OCI-M2 (cell line): ENCODE results near the gene ACSM3.
A peak's percentile ranks its signal among the peaks of the same experiment; 100 is the strongest.
"Not testable (repeated sequence)": the region's sequence is repeated elsewhere in the genome, so short reads cannot be mapped to it uniquely, and the experiment has no call there.

Experiments used
- DNase-seq: peaks from one replicate; lab custom pipeline; 2025; ENCODE audit not compliant: unreplicated experiment; lab: John Stamatoyannopoulos, UW

ACSM3 gene, protein sequence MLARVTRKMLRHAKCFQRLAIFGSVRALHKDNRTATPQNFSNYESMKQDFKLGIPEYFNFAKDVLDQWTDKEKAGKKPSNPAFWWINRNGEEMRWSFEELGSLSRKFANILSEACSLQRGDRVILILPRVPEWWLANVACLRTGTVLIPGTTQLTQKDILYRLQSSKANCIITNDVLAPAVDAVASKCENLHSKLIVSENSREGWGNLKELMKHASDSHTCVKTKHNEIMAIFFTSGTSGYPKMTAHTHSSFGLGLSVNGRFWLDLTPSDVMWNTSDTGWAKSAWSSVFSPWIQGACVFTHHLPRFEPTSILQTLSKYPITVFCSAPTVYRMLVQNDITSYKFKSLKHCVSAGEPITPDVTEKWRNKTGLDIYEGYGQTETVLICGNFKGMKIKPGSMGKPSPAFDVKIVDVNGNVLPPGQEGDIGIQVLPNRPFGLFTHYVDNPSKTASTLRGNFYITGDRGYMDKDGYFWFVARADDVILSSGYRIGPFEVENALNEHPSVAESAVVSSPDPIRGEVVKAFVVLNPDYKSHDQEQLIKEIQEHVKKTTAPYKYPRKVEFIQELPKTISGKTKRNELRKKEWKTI

DNA sequence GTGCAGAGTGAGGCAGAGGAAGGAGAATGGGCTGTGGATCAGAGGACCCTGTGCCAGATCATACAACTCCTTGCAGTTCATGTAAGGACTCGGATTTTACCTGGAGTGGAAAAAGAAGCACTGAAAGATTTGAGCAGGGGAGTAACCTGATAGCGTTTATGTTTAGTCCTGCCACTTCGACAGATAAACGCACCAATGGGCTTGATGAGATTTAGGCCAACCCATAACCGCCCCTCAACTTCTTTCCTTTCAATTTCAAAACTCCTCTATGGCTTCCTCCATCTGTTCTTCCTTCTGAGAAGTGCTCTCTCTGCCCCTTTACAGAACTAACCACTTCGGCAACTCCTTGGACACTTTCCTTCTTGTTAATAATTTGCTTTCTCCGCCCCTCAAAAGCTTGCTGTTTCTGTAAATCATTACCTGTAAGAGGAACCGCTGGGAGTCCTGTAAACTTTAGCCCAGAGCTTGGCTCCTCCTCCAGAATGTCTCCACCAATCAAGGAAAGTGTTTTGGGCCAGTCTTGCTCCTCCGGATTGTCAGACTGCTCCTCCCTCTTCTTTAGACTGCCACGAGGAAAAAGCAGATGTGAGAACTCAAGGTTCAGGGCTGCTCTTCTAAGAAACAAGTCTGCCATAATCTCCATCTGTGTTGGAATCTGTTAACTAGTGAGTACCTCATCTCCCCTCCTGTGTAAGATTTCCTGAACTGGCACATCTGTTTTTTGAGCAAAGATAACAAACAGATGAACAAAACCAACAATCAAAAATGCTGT is at the start of gene ACSM3:
ACSM3 (plus strand) TSS at position 554 of the 772 bp plus-strand sequence. CDS start 6,021 bp downstream, outside the sequence.
- DNase-seq: no peak

DNA sequence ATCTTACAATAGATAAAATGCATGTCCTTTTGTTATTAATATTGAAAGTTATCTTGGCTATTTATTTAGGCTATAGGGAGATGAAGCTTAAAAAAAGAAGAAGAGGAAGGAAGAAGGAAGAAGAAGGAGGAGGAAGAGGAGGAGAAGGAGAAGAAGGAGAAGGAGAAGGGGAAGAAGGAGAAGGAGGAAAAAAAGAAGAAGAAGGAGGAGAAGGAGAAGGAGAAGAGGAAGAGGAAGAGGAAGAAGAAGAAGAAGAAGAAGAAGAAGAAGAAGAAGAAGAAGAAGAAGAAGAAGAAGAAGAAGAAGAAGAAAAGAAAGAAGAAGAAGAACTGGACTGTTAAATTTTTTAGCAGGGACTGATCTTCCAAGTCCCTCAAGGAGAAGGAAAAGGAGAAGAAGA is 46.1 kb upstream of the ACSM3 start:
- not testable (repeated sequence) for DNase-seq

DNA sequence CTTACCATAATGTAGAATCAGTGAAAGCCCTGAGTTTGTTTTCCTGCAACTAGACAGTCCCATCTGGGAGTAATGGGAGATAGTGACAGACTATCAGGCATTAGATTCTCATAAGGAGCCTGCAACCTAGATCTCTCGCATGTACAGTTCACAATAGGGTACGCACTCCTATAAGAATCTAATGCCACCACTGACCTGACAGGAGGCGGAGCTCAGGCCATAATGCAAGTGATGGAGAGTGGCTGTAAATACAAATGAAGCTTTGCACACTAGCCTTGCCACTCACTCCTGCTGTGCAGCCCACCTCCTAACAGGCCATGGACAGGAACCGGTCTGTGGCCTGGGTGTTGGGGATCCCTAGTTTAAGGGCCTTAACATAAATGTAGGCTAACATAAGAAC is 43.6 kb upstream of the ACSM3 start:
- DNase-seq: no peak

DNA sequence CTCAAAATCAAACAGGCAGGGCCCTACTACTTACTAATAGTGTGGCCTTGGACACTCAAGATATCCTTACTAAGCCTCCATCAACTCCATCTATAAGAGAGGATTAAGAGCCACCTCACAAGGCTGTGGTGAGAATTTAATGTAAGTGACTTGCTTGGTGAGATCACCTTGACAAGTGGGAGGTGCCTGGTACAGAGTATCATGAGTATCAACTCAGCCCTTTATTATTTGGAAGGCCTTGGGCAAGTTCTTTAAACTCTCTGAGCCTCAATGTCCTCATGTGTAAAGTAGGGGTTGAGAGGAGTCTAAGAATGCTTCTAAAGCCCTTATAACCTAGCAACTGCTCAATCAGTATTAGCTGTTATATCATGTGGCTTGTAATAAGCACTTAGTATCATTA is 37.2 kb upstream of the ACSM3 start:
- DNase-seq: no peak

DNA sequence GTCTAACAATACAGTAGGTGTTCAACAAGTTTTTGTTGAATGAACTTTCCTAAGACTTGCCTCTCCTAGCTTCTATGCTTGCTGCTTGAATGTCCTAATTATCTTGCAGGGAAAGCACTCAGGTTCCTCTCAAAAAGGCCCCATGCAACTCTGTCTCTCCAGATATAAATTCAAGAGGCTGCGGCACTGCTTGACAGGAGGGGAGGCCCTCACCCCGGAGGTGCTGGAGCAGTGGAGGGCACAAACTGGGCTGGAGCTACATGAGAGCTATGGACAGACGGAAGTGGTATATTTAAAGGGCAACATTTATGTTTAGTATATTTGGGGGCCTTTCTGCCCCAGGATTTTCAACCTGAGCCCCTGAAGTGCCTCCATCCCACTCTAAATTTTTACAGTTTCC is 36.6 kb upstream of the ACSM3 start:
- no peak for DNase-seq

DNA sequence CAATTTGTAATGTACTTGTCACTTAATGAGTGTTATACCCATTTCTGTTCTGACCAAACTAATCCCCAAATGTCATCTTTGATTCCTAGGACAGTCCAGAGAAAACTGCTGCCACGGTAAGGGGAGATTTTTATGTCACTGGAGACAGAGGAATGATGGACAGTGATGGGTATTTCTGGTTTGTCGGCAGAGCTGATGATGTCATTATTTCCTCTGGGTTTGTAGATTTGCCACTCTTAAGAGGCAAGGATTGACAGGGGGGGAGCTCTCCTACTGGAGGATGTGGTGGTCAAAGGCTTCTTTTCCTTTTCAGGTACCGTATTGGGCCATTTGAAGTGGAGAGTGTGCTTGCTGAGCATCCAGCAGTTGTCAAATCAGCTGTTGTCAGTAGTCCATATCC is 34.7 kb upstream of the ACSM3 start:
- no peak for DNase-seq

DNA sequence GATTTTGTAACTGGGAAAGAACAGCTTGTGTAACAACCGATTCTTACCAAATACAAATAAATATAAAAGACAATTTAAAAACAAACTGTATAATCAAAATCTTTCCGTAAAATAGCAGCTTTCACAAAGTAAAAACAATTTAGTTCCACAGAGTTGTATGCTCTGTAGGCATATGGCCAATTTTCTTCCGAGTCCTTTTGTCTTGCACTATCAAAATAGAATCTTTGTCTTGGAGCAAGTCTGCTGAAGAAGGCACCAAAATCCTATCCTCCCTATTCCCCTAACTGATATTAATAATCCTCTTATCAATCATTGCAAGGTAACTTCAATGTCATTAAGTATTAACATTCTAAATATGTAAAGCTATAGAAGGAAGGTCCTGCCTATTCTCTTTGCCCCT is 29.8 kb upstream of the ACSM3 start:
- DNase-seq: no peak

DNA sequence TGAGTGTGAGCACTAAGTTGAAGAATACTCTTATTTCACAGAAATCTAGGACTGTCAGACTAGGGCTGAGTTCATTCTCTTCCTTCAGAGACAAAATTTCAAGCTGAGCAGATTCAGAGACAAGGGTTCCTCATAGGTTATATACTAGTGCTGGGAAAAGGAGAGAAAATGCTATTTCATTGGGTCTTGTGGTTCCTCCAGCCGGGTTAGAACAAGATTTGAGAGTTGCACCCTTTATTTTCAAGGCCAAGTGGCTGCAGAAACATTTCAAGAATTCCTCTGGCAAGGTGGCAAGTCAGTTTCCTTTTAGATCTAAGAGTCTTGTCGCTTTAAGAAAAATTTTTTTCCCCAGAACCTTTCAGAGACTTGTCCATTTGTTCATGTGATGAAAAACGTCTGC is 29.0 kb upstream of the ACSM3 start:
- no peak for DNase-seq

DNA sequence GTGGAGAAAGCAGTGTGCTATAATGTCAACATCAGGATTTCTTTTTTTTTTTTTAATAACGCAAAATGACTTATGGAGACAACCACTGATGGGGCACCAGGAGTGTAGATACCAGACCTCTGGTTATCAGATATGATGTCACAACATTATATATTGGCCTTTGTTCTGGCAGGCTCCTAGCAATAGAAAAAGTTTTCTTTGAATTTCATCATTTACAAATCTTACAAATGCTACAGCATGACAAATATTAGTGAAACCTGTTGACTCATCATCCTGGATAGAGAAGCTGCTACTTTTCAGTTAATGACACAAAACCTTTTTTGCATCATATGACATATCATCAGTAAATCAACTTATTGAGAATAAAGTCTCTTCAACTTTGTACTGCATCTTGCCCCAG is 28.3 kb upstream of the ACSM3 start:
- DNase-seq: no peak

DNA sequence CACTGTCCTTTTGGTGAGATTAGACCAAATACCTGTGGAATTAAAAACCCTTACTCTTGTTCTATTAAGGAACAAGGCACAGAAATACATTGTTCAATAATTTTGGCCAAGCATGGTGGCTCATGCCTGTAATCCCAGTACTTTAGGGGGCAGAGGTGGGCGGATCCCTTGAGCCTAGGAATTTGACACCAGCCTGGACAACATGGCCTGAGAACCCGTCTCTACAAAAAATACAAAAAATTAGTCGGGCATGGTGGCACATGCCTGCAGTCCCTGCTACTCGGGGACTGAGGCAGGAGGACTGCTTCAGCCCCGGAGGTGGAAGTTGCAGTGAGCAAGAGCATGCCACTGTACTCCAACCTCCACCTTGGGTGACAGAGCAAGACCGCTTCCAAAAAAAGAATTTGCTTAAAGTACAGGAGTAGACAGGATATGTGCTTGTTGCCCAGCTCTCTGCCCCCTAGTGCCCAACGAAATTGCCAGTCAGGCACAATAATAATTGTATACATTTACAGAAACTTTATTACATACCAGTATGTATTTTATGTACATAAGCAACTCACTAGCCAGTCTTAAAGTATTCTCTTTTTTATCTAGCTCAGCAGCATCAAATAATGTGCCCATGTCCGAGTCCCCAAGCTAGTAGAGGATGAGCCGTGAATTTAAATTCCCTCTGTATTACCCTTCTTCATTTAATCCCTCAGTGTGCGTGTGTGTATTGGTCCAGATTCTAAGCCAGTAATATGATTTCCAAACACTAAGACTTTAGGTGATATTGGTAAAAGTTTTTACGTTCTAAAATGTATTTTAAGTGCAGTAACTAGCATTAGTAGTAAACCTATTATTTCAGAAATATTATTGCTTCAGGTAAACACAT is 23.6 kb upstream of the ACSM3 start:
- no peak for DNase-seq

DNA sequence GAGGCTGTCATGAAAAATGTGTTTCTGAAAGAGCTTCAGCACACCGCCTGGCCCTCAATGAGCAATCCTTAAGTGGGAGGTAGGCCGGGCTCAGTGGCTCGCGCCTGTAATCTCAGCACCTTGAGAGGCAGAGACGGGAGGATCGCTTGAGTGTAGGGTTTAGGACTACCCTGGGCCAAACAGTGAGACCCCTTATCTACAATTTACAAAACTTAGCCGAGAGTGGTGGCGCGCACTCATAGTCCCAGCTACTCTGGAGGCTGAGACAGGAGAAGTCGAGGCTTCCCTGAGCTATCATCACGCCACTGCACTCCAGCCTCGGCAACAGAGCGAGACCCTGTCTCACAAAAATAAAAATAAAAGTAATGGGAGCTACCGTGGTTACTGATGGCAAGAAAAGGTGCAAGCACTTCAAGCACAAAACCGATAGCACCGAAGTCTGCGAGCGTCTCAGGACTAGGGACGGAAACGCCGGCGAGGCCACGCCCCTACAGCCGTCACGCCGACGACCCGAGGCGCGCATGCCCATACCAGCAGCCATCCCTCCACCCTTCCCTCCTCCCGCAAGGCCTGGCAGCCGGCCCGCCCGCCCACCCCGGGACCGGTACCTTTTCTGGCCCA is 22.8 kb upstream of the ACSM3 start:
- DNase-seq: no peak

DNA sequence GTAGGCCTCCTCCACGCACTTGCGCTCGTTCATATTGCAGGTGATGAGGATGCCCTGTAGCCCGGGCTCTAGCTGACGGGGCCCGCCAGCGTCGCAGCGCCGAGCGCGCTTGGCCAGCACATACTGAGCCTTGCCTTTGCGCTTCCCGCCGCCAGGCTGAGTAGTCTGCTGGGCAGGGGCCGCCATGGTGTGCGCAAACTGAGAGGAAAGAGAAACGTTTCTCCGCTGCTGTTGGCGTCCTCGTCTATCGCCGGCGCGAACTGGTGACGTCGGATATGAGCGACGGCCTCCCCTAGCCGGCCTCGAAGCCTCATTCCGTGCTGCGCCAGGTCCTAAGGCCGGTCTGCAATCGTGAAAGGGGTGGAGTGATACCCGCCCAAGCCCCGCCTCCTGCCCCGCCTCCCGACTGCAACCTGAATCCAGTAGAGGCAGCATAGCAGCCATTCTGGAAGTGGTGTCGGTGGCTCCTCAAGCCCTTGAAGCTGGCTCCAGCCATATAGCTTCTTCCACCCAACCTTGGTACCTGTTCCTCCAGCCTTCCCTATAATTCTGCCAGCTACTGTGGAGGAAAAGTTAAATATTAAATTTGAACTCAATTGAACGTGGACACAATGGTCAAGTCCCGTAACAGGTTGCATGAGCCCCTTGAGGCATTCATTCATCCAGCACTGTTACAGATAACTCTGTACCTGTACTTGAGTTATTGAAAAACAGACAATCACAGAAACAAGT is 22.1 kb upstream of the ACSM3 start, which contains the start of gene THUMPD1:
THUMPD1 (minus strand) TSS at position 265 of the 732 bp plus-strand sequence; CDS start at position 186, 79 bp downstream.
- DNase-seq: no peak

DNA sequence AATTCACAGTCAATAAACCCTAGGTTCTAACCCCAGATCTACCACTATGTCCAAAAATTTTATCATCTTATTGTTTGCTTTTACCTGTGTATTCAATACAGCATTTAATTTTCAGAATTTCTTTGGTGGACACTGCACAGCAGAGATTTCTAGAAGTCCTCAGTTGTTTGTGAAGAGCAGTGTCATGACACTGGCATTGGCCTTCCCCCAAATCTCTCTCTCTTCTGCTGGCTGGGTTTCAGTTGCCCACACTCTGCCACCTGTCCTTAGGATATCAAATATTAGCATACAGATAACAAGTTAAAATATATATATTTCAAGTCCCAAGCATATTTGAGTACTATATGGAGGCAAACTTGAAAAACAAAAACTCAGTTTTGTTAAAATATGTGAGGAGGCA is 20.2 kb upstream of the ACSM3 start:
- DNase-seq: no peak

DNA sequence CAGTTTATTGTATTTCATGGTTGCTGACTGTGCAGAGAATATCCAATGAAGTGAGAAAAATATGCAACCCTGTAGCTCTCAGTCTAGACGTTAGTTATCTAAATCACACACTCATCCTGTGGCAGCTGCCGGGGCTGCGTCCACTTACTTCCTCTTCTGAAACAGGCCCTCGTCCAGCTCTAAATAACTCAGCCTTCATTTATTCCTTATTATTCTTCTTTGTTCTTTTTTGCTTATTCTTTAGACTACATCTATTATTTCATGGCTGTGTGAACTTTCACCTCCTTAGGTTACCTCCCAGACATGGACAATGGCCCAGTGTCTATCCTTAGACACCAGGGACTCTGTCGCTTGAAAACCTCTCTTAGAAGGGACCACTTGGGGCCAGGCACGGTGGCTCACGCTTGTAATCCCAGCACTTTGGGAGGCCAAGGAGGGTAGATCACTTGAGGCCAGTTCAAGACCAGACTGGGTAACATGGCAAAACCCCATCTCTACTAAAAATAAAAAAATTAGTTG is 18.8 kb upstream of the ACSM3 start:
- DNase-seq: peak; percentile 11

DNA sequence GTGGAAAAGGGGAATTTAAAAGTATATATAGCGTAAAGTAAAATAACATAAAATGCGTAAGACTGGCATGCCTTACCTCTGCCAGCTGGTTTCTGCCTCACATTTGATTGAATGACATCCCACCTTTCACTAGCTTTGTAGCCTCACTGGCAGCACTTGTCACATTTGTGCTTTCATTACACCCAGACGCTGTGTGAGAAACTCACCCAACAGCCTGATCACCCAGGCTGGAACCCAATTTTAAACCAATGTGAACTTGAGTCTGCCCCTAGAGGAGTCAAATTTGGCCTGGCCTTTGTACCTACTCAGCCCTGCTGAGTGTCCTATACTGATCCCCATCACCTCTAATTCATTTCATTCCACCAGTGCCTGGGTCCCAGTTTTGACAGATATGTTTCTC is 17.4 kb upstream of the ACSM3 start:
- DNase-seq: no peak

DNA sequence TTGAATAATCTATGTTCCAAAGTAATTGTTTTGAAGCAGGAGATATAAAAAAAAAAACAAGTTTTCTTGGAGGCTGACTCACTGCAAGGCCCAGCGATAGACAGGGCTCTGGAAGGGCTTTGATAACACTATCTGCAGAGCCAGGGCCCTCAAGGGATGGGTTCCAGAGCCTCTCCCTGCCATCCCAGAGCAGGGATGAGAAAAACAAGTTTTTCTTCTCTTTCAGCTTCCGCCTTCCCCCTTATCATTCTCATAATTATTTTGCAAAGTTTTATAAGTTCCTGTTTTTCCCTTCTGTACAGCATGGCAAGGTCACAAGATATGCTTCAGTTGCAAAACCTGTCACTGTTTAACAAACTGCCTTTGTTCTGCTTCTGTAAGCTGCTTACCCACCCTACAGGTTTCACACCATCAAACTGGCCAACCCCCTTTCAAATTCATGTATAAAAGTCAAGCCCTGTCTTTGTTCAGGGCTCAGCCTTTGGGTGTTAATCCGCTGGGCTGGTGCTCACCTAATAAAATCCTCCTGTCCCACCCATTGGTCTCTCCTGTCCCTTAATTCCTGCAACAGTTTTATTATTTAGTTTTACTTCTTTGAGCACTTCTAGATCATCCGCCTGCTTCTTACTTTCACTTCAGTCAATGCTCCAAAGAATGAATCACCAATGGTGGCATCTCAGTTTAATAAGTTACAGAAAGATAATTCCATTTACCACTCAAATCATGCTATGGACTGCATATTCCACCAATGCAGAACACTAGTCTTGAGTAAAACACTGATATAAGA is 16.6 kb upstream of the ACSM3 start:
- DNase-seq: peak; percentile 54

DNA sequence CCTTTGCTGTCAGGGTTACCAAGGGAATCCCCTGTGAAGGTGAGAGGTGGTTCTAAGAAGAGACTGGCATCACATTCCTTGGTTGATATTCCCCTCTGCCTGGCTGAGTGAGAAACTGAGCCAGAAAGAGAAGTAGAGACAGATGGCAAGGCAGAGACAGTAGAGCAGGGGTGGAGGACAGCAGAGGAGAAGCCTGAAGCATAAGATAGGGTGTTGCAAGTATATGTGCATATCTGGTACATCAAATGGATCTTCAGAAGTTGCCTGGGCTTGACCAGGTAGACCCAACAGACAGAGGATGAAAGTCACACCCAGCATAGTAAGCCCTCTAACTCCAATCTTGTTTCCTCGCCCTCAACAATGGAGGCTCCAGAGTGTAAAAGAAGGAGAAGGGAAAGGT is 14.3 kb upstream of the ACSM3 start:
- DNase-seq: no peak

DNA sequence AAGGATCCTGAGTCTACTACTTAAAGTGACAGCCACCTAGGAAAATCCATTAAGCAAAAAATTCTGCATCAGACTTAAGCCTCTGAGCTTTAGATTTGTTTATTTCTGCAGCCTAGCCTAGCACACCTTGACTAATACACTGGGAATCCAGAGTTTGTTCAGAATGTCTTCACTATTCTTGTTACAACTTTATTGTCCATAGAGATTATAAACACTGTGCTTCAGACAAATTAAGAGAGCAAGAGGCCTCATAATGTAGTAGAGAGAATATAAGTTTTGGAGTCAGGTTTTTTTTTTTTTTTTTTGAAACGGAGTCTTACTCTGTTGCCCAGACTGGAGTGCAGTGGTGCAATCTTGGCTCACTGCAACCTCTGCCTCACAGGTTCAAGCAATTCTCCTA is 13.3 kb upstream of the ACSM3 start:
- DNase-seq: no peak

DNA sequence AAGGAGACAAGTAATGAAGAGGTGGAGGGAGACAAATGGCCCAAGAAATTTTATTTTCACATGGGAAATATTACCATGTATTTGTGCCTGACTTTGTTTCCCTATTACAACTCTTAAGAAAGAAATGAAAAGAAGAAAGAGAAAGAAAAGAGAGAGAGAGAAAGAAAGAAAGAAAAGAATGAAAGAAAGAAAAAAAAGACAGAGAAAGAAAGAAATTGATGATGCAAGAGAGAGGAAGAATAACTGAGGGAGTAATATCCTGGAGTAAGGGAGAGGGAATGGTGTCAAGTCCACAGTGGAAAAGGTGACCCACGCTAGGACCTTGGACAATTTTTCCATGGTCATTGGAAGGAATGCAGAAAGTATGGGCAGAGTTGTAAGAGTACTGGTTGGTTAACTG is 10.1 kb upstream of the ACSM3 start:
- DNase-seq: no peak
